Suprapubic skin (tissue), 4 donors: ENCODE measurements around the gene INHBB. TPM values are rescaled to one million over a fixed set of nuclear protein-coding genes. Genes with fewer than 3 reads are reported as not detected.

ENCODE experiments used
- DNase-seq, 2 donors: peaks; one replicate each; pipeline ENCODE4 v3.0.0-alpha.2; 2019; ENCODE audit warnings: low spot score in 2 of 2
- H3K27ac ChIP-seq: fragments of 200-600 bp; sonication (generic); one replicate; pipeline ENCODE4 v1.5.1; 2019
- H3K27me3 ChIP-seq: fragments of 200-600 bp; sonication (generic); one replicate; pipeline ENCODE4 v1.5.1; 2019
- H3K36me3 ChIP-seq: fragments of 200-600 bp; sonication (generic); one replicate; pipeline ENCODE4 v1.5.1; 2019
- H3K4me1 ChIP-seq: fragments of 200-600 bp; sonication (generic); one replicate; pipeline ENCODE4 v1.5.1; 2019
- H3K4me3 ChIP-seq: fragments of 200-600 bp; sonication (generic); one replicate; pipeline ENCODE4 v1.5.1; 2019; ENCODE audit warnings: mild to moderate bottlenecking
- H3K9me3 ChIP-seq: fragments of 200-600 bp; sonication (generic); one replicate; pipeline ENCODE4 v1.5.1; 2019
- EP300 ChIP-seq: sonication (generic); formaldehyde crosslinking; IDR thresholded peaks from one replicate; pipeline ENCODE4 v1.6.1; 2017; ENCODE audit warnings: antibody characterized with exemption
- POLR2A ChIP-seq, 2 donors: fragments of 450-650 bp; IDR thresholded peaks; one replicate each; pipeline ENCODE4 v1.6.1; 2017; ENCODE audit warnings: antibody characterized with exemption in 2 of 2, mild to moderate bottlenecking in 2 of 2, moderate library complexity in 2 of 2
- POLR2AphosphoS5 ChIP-seq, 3 donors: sonication (generic); formaldehyde crosslinking; IDR thresholded peaks; one replicate each; pipeline ENCODE4 v1.6.1; 2017; ENCODE audit warnings: antibody characterized with exemption in 3 of 3
- WGBS: methylation state at CpG from one replicate; pipeline ENCODE4 v1.1.5; 2018; 5-methylcytosine and 5-hydroxymethylcytosine counted together
- total RNA-seq, 4 donors: library from RNA; depleted of rRNA; stranded (reverse); fragments of >200 nt; gene quantifications; one replicate each; pipeline ENCODE4 v1.1.0, GENCODE V29; 2016
- TF ChIP-seq, protein P1 (sequence below), 2 donors: fragments of 200-600 bp in 1 of 2; fragments of 450-650 bp in 1 of 2; sonication (generic) in 1 of 2; IDR thresholded peaks; one replicate each; pipeline ENCODE4 v1.5.1; 2016 to 2019; ENCODE audit warnings: antibody characterized with exemption in 2 of 2, mild to moderate bottlenecking in 1 of 2, moderate library complexity in 1 of 2

Gene INHBB
- total RNA-seq, 4 donors from 2014 or later: 12.1 to 26.1 (median 18.2) TPM

GRCh38 chr2:120362926-120363325 lies 17.0 kb downstream of the INHBB start:
- 96% methylated on average over 10 of the region's 11 CpGs for WGBS
- Histone ChIP-seq H3K27ac (no peak overlapping the region), H3K4me1 (no peaks in the 10 kb centered on the region), H3K4me3 (no peak overlapping the region), H3K36me3 (no peaks in the 10 kb centered on the region), H3K27me3 (peaks cover 8% of the 10 kb centered on the region), H3K9me3 (no peaks in the 10 kb centered on the region)
- no peak for TF ChIP-seq EP300
- DNase-seq: no peak

DNA sequence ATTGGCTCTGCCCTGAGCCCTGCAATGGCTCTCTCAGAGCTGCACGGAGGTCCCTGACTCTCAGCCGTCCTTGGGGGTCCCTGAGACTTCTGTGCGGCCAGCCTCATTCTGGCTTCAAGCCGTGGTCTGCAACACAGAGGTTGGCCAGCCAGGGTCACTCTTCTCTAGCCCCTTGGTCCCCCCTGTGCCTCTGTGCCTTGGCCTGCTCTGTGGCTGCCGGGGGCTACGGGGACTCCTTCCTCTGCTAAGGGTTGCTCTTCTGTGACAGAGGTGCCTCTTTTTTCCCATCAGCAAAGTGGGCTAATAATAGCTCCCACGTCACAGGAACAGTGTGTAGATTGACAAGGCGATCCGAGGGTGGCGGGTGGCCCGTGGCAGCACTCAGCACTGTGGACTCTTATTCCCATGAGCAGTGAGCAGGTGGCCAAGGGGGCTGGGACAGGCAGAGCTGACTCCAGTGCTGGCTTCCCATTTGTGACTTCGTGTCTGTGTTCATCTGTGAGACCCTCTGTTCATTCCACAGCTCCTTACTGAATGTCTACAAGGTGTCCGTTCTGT lies 19.4 kb downstream of the INHBB start:
- TF ChIP-seq POLR2A (IDR thresholded peaks at IDR 0.05) (no peak), EP300 (no peak), POLR2AphosphoS5 (IDR thresholded peaks at IDR 0.05) (no peak)
- TF ChIP-seq, protein P1, sequence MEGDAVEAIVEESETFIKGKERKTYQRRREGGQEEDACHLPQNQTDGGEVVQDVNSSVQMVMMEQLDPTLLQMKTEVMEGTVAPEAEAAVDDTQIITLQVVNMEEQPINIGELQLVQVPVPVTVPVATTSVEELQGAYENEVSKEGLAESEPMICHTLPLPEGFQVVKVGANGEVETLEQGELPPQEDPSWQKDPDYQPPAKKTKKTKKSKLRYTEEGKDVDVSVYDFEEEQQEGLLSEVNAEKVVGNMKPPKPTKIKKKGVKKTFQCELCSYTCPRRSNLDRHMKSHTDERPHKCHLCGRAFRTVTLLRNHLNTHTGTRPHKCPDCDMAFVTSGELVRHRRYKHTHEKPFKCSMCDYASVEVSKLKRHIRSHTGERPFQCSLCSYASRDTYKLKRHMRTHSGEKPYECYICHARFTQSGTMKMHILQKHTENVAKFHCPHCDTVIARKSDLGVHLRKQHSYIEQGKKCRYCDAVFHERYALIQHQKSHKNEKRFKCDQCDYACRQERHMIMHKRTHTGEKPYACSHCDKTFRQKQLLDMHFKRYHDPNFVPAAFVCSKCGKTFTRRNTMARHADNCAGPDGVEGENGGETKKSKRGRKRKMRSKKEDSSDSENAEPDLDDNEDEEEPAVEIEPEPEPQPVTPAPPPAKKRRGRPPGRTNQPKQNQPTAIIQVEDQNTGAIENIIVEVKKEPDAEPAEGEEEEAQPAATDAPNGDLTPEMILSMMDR (IDR thresholded peaks at IDR 0.05): no peak
- Histone ChIP-seq H3K9me3 (no peaks in the 10 kb centered on the region), H3K27ac (no peak overlapping the region), H3K27me3 (peaks cover 6% of the 10 kb centered on the region), H3K4me3 (no peak overlapping the region), H3K4me1 (no peaks in the 10 kb centered on the region), H3K36me3 (no peaks in the 10 kb centered on the region)
- whole genome bisulfite sequencing: 85% methylated on average over 9 of the region's 13 CpGs
- DNase-seq: no peak

DNA sequence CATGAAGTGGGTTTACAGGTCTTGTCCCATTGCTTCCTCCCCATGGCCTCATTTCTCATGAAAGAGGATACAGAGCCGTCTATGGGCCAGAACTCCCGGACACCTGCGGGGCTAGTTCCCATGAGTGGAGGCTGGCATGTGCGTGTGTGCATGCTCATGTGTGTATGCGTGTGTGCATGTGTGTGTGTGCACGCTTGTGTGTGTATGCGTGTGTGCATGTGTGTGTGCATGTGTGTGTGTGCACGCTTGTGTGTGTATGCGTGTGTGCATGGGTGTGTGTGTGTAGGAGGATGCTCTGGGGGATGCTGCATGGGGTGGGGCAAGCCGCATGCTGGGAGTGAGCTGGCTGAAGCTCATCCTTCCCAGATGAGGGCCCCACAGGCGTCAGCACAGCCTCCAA lies 20.8 kb downstream of the INHBB start:
- no peaks in the 10 kb centered on the region for H3K4me1 ChIP-seq
- H3K27me3 ChIP-seq: peaks cover 6% of the 10 kb centered on the region
- WGBS: 88% methylated on average over 5 of the region's 11 CpGs
- no peaks in the 10 kb centered on the region for H3K36me3 ChIP-seq
- no peak for DNase-seq
- H3K27ac ChIP-seq: no peak overlapping the region
- no peaks in the 10 kb centered on the region for H3K9me3 ChIP-seq
- H3K4me3 ChIP-seq: no peak overlapping the region
- TF ChIP-seq POLR2A (IDR thresholded peaks at IDR 0.05) (no peak), POLR2AphosphoS5 (IDR thresholded peaks at IDR 0.05) (no peak), EP300 (no peak)
- TF ChIP-seq, protein P1 (IDR thresholded peaks at IDR 0.05): no peak

GRCh38 chr2:120367221-120367620 lies 21.3 kb downstream of the INHBB start:
- no peak for TF ChIP-seq POLR2AphosphoS5 (IDR thresholded peaks at IDR 0.05)
- no peak for TF ChIP-seq EP300
- TF ChIP-seq POLR2A (IDR thresholded peaks at IDR 0.05): no peak
- TF ChIP-seq, protein P1 (IDR thresholded peaks at IDR 0.05): no peak
- 45% methylated on average over 3 of the region's 8 CpGs for WGBS
- Histone ChIP-seq H3K27me3 (peaks cover 6% of the 10 kb centered on the region), H3K4me3 (no peak overlapping the region), H3K27ac (no peak overlapping the region), H3K36me3 (no peaks in the 10 kb centered on the region), H3K4me1 (no peaks in the 10 kb centered on the region), H3K9me3 (no peaks in the 10 kb centered on the region)
- DNase-seq: no peak

DNA sequence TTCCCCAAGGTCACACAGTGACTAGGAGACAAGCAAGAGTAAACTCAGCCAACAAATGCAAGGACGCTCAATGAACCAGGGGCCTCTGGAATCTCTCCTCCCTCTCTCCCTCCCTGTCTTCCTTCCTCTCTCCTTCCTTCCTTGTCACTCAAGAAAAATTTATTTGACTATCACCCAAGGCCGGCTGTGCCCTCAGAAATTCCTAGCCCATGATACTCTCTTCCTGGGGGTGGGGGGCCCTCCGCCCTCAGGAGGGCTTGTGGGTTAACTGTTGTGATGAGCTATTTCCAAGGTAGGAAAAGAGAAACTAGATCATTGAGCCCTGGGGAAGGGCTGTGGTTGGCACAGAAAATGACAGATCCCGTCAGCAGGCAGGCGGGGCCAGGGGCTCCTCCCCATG lies 21.7 kb downstream of the INHBB start:
- no peak overlapping the region for H3K4me3 ChIP-seq
- no peak for DNase-seq
- TF ChIP-seq POLR2A (IDR thresholded peaks at IDR 0.05) (no peak), EP300 (no peak), POLR2AphosphoS5 (IDR thresholded peaks at IDR 0.05) (no peak)
- TF ChIP-seq, protein P1 (IDR thresholded peaks at IDR 0.05): no peak
- H3K36me3 ChIP-seq: no peaks in the 10 kb centered on the region
- 55% methylated on average over 5 of the region's 5 CpGs for whole genome bisulfite sequencing
- no peaks in the 10 kb centered on the region for H3K4me1 ChIP-seq
- peaks cover 6% of the 10 kb centered on the region for H3K27me3 ChIP-seq
- no peaks in the 10 kb centered on the region for H3K9me3 ChIP-seq
- no peak overlapping the region for H3K27ac ChIP-seq

DNA sequence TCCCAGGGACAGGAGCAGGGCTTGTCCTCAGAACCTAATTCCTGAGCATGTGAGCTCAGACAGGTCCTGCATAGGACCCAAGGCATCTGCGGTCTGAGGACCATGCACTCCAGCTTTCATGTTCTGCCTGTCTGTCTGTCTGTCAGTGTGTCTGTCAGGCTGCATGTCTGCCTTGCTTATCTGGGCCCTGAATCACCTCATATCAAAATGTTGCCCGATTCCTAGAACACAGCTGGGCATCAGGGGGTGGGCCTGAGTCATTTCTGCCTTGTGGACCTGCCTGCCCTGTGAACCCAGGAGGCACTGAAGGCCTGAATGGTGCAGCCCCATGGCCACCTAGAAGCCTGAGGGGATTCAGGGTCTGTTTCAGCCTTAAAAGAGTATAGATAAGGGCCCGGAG lies 22.1 kb downstream of the INHBB start:
- DNase-seq: no peak
- no peak overlapping the region for H3K27ac ChIP-seq
- no peaks in the 10 kb centered on the region for H3K36me3 ChIP-seq
- TF ChIP-seq POLR2A (IDR thresholded peaks at IDR 0.05) (no peak), POLR2AphosphoS5 (IDR thresholded peaks at IDR 0.05) (no peak), EP300 (no peak)
- TF ChIP-seq, protein P1 (IDR thresholded peaks at IDR 0.05): no peak
- no peaks in the 10 kb centered on the region for H3K4me1 ChIP-seq
- WGBS: 94% methylated on average over 2 of the region's 3 CpGs
- H3K9me3 ChIP-seq: no peaks in the 10 kb centered on the region
- no peak overlapping the region for H3K4me3 ChIP-seq
- H3K27me3 ChIP-seq: peaks cover 6% of the 10 kb centered on the region
